ENCODE measurements around the gene PDIA6.
A peak's percentile ranks its signal among the peaks of the same experiment; 100 is the strongest.

The PDIA6 gene, protein sequence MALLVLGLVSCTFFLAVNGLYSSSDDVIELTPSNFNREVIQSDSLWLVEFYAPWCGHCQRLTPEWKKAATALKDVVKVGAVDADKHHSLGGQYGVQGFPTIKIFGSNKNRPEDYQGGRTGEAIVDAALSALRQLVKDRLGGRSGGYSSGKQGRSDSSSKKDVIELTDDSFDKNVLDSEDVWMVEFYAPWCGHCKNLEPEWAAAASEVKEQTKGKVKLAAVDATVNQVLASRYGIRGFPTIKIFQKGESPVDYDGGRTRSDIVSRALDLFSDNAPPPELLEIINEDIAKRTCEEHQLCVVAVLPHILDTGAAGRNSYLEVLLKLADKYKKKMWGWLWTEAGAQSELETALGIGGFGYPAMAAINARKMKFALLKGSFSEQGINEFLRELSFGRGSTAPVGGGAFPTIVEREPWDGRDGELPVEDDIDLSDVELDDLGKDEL

DNA sequence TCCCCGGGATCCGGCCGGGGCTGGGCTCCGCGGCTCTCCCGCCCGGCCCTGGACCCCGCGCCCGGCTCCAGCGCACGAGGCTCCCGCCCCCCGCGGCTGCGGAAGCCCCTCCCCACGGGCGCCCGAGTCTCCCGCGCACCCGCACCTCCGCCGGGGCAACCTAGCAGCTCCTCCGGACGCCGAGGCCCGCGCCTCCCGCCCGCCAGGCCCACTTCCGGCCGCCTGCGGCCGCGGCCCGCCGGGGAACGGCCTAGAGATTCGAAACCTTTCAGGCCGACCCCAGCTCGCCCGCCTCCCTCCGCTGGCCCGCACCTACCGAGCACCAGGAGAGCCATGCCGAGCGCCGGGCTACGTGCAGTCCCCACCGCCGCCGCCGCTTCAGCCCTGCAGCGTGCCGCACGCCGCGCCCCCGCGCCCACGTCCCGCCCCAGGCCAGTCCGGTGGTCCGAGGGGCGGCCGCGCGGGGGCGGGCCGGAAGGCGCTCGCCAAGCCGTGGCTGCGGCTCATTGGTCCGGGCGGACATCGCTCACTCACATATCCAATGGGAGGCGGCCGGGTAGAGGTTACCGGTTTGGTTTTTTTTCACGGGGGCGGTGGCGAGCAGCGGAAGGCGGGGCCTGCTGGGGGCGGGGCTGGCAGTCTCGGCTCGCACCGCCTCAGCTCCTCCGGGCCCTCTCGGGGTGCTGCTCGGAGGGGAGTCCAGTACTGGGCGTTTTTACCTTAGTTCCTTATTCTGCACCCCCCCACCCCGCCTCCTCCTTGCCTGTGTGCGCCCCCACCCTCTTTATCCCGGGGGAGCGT lies at the start of gene PDIA6:
PDIA6 (minus strand) TSS at position 424 of the 801 bp plus-strand sequence; CDS start at position 335, 89 bp downstream.
- Histone ChIP-seq H3K9ac (ENCODE audit: low read depth in 1 of 2, low read length in 2 of 2) (peak within 1 kb of the TSS; percentile 77 to 87), H3K9me3 (ENCODE audit: control insufficient read depth in 2 of 2, low read length in 2 of 2) (no peaks in the 10 kb centered on the region), H3K27me3 (ENCODE audit: control insufficient read depth in 2 of 2, insufficient read depth in 2 of 2, low read length in 2 of 2) (no peaks in the 10 kb centered on the region), H3K27ac (ENCODE audit: low read depth in 2 of 2, low read length in 2 of 2) (peak within 1 kb of the TSS; percentile 84 to 89), H3K4me1 (ENCODE audit: control insufficient read depth in 2 of 2, insufficient read depth in 2 of 2, low read length in 2 of 2) (peaks cover 8 to 17% of the 10 kb centered on the region in 2 donors), H3K4me3 (ENCODE audit: low read length in 2 of 2) (peak within 1 kb of the TSS; percentile 82 to 84), H3K36me3 (ENCODE audit: control insufficient read depth in 2 of 2, insufficient read depth in 2 of 2, low read length in 2 of 2) (no peaks in the 10 kb centered on the region)

DNA sequence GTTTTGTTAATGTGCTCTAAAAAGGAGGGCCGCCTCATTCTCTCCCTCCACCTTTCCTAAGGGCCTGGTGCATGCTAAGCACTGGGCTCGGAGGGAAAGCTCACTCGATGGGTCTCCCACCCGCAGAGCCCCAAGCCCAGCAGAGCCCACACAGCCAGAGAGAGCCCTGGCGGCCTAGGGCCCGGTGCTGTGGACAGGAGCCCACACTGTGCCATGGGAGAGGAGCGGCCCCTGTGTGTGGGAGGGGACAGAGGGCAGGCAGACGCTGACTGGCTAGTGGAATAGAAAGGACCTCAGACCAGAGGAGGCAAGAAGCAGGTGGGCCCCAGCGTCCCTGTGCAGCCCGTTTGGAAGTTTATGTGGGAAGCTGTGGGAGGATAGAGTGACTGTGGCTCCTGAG lies 49.7 kb upstream of the PDIA6 start:
- Histone ChIP-seq H3K4me1 (ENCODE audit: control insufficient read depth in 2 of 2, insufficient read depth in 2 of 2, low read length in 2 of 2) (peaks cover 6 to 9% of the 10 kb centered on the region in 2 donors), H3K27ac (ENCODE audit: low read depth in 2 of 2, low read length in 2 of 2) (no peak overlapping the region), H3K36me3 (ENCODE audit: control insufficient read depth in 2 of 2, insufficient read depth in 2 of 2, low read length in 2 of 2) (no peaks in the 10 kb centered on the region), H3K9me3 (ENCODE audit: control insufficient read depth in 2 of 2, low read length in 2 of 2) (no peaks in the 10 kb centered on the region), H3K27me3 (ENCODE audit: control insufficient read depth in 2 of 2, insufficient read depth in 2 of 2, low read length in 2 of 2) (peaks cover 0 to 3% of the 10 kb centered on the region in 2 donors), H3K4me3 (ENCODE audit: low read length in 2 of 2) (no peak overlapping the region), H3K9ac (ENCODE audit: low read depth in 1 of 2, low read length in 2 of 2) (no peak overlapping the region)

DNA sequence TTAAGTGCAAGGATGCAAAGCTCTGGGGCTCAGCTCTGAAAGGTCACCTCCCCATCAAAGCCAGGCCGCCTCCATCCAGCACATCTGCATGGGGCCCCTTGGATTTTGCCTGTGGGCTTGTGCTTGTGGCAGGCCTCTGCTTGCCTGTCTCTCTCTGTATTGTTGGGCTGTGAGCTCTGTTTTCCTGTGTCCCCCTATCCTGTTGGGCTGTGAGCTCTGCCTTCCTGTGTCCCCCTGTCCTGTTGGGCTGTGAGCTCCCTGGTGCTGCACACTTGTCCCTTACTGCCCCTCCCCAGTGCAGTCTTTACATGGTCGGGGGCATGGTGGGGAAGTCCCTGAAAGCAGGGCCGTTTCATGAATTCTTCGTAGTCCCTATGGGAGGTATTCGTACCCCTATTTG lies 49.2 kb upstream of the PDIA6 start:
- Histone ChIP-seq H3K9ac (ENCODE audit: low read depth in 1 of 2, low read length in 2 of 2) (no peak overlapping the region), H3K9me3 (ENCODE audit: control insufficient read depth in 2 of 2, low read length in 2 of 2) (no peaks in the 10 kb centered on the region), H3K4me1 (ENCODE audit: control insufficient read depth in 2 of 2, insufficient read depth in 2 of 2, low read length in 2 of 2) (peaks cover 6 to 9% of the 10 kb centered on the region in 2 donors), H3K36me3 (ENCODE audit: control insufficient read depth in 2 of 2, insufficient read depth in 2 of 2, low read length in 2 of 2) (no peaks in the 10 kb centered on the region), H3K4me3 (ENCODE audit: low read length in 2 of 2) (no peak overlapping the region), H3K27ac (ENCODE audit: low read depth in 2 of 2, low read length in 2 of 2) (no peak overlapping the region), H3K27me3 (ENCODE audit: control insufficient read depth in 2 of 2, insufficient read depth in 2 of 2, low read length in 2 of 2) (peaks cover 0 to 3% of the 10 kb centered on the region in 2 donors)

DNA sequence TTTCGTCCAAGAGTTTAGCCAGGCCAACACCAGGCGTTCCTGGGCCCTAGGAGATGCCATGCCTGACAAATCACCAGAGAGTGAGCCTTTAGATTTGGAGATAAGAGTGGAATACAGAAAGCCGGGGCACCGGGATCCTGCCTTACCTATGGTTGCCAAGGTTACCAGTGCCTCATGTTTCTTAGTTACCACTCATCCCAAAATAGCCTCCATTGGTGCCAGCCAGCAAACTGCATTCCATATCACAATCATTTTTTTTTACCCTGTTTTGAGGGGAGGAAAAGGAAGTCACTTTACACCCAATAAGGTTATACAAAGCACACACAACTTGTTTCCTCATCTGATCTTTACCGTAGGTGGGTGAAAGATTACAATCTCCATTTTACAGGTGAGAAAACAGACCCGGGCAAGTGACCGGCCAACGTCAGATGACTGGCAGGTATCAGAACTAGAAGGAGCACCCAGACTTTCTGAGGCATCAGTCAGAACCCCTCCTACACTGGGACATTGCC lies 48.3 kb upstream of the PDIA6 start:
- peaks cover 6 to 9% of the 10 kb centered on the region in 2 donors for H3K4me1 ChIP-seq (ENCODE audit: control insufficient read depth in 2 of 2, insufficient read depth in 2 of 2, low read length in 2 of 2)
- H3K9ac ChIP-seq (ENCODE audit: low read depth in 1 of 2, low read length in 2 of 2) = no peak overlapping the region
- no peak overlapping the region for H3K4me3 ChIP-seq (ENCODE audit: low read length in 2 of 2)
- H3K36me3 ChIP-seq (ENCODE audit: control insufficient read depth in 2 of 2, insufficient read depth in 2 of 2, low read length in 2 of 2) = no peaks in the 10 kb centered on the region
- no peak overlapping the region for H3K27ac ChIP-seq (ENCODE audit: low read depth in 2 of 2, low read length in 2 of 2)
- H3K9me3 ChIP-seq (ENCODE audit: control insufficient read depth in 2 of 2, low read length in 2 of 2) = no peaks in the 10 kb centered on the region
- peaks cover 0 to 3% of the 10 kb centered on the region in 2 donors for H3K27me3 ChIP-seq (ENCODE audit: control insufficient read depth in 2 of 2, insufficient read depth in 2 of 2, low read length in 2 of 2)

DNA sequence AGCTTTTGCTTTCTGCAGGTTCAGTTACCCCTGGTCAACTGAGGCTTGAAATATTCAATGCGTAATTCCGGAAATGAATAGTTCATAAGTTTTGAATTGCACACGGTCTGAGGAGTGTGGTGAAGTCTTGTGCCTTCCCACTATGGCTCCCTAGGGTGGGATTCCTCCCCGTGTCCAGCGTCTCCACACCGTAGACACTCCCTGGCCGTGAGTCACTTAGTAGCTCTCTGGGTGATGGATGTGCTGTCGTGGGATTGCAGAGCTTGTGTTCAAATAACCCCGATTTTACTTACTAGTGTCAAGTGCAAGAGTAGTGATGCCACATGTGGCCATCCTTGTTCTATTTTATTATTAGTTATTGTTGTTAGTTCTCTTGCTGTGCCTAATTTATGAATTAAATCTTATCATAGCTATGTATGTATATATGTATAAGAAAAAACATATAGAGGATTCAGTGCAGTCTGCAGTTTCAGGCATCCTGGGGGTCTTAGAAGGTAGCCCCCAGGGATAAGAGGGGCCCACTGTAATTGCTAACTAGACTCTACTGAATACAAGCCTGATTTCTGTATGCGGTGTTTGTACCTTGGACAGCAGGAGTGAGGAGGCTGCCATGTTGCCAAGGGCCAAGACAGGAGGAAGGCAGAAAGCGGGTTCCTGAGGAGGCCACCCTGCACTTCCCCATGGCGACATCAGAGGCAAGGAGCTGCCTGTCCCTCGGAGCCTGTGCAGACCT lies 47.7 kb upstream of the PDIA6 start:
- Histone ChIP-seq H3K9me3 (ENCODE audit: control insufficient read depth in 2 of 2, low read length in 2 of 2) (no peaks in the 10 kb centered on the region), H3K9ac (ENCODE audit: low read depth in 1 of 2, low read length in 2 of 2) (no peak overlapping the region), H3K27ac (ENCODE audit: low read depth in 2 of 2, low read length in 2 of 2) (no peak overlapping the region), H3K27me3 (ENCODE audit: control insufficient read depth in 2 of 2, insufficient read depth in 2 of 2, low read length in 2 of 2) (peaks cover 0 to 3% of the 10 kb centered on the region in 2 donors), H3K4me3 (ENCODE audit: low read length in 2 of 2) (no peak overlapping the region), H3K36me3 (ENCODE audit: control insufficient read depth in 2 of 2, insufficient read depth in 2 of 2, low read length in 2 of 2) (no peaks in the 10 kb centered on the region), H3K4me1 (ENCODE audit: control insufficient read depth in 2 of 2, insufficient read depth in 2 of 2, low read length in 2 of 2) (peaks cover 6 to 7% of the 10 kb centered on the region in 2 donors)

DNA sequence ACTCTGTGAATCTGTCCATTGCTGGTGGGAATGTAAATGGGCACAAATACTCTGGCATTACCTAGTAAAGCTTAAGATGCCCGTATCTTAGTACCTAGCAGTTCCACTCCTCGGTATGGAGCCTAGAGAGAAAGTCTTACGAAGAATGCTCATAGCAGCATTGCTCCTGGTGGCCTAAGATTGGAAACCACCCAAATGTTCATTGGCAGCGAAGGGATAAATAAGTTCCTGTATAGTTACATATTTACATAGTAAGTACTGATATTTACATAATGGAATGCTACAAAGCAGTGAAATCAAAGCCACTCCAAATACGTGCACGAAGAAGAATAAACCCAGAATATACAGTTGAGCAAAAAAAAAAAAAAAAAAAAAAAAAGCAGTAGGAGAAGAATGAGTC lies 46.7 kb upstream of the PDIA6 start:
- Histone ChIP-seq H3K27ac (ENCODE audit: low read depth in 2 of 2, low read length in 2 of 2) (no peak overlapping the region), H3K36me3 (ENCODE audit: control insufficient read depth in 2 of 2, insufficient read depth in 2 of 2, low read length in 2 of 2) (no peaks in the 10 kb centered on the region), H3K9ac (ENCODE audit: low read depth in 1 of 2, low read length in 2 of 2) (no peak overlapping the region), H3K4me3 (ENCODE audit: low read length in 2 of 2) (no peak overlapping the region), H3K27me3 (ENCODE audit: control insufficient read depth in 2 of 2, insufficient read depth in 2 of 2, low read length in 2 of 2) (peaks cover 2 to 3% of the 10 kb centered on the region in 2 donors), H3K9me3 (ENCODE audit: control insufficient read depth in 2 of 2, low read length in 2 of 2) (no peaks in the 10 kb centered on the region), H3K4me1 (ENCODE audit: control insufficient read depth in 2 of 2, insufficient read depth in 2 of 2, low read length in 2 of 2) (peaks cover 4 to 6% of the 10 kb centered on the region in 2 donors)

DNA sequence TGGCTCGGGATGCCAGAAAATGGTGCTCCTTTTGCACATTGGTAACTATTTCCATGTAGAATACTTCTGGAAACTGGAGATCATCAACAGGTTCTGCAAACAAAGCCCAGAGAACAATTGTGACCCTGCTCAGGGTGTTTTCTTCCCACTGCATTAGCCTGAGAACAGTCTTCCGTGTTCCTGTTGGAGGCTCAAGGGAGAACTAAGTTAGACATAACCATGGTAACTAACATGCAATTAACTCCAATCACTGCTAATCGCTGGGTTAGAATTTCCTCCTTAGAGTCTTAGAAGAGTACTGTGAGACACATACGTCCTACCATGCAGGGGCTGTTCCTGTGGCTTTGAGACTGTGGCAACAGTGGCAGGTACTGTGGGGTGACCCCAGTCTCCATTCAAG lies 36.0 kb upstream of the PDIA6 start:
- no peak overlapping the region for H3K27ac ChIP-seq (ENCODE audit: low read depth in 2 of 2, low read length in 2 of 2)
- H3K9me3 ChIP-seq (ENCODE audit: control insufficient read depth in 2 of 2, low read length in 2 of 2) = no peaks in the 10 kb centered on the region
- peaks cover 0 to 6% of the 10 kb centered on the region in 2 donors for H3K4me1 ChIP-seq (ENCODE audit: control insufficient read depth in 2 of 2, insufficient read depth in 2 of 2, low read length in 2 of 2)
- H3K4me3 ChIP-seq (ENCODE audit: low read length in 2 of 2) = no peak overlapping the region
- H3K9ac ChIP-seq (ENCODE audit: low read depth in 1 of 2, low read length in 2 of 2) = no peak overlapping the region
- no peaks in the 10 kb centered on the region for H3K27me3 ChIP-seq (ENCODE audit: control insufficient read depth in 2 of 2, insufficient read depth in 2 of 2, low read length in 2 of 2)
- no peaks in the 10 kb centered on the region for H3K36me3 ChIP-seq (ENCODE audit: control insufficient read depth in 2 of 2, insufficient read depth in 2 of 2, low read length in 2 of 2)

DNA sequence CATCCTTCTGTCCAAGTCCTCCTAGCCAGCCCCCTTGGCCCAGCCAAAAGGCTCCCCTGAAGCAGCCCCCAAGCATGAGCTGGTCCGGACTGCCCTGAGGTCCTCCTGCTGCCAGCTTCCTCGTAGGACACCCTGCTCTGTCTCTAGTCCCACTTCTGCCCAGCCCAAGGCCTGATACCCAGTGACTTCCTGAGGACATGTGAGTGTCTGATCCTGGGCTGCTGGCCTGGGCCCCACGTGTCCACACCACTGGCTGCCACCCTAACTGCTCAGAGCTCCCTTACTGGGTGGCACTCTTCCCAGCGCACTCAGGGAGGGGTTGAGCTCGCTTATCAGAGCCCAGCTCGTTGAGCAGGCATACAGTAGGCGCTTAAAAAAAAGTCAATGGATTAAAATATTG lies 34.4 kb upstream of the PDIA6 start:
- H3K9me3 ChIP-seq (ENCODE audit: control insufficient read depth in 2 of 2, low read length in 2 of 2) = peaks cover 1 to 4% of the 10 kb centered on the region in 2 donors
- no peaks in the 10 kb centered on the region for H3K27me3 ChIP-seq (ENCODE audit: control insufficient read depth in 2 of 2, insufficient read depth in 2 of 2, low read length in 2 of 2)
- peaks cover 0 to 9% of the 10 kb centered on the region in 2 donors for H3K4me1 ChIP-seq (ENCODE audit: control insufficient read depth in 2 of 2, insufficient read depth in 2 of 2, low read length in 2 of 2)
- no peak overlapping the region for H3K4me3 ChIP-seq (ENCODE audit: low read length in 2 of 2)
- H3K9ac ChIP-seq (ENCODE audit: low read depth in 1 of 2, low read length in 2 of 2) = no peak overlapping the region
- no peaks in the 10 kb centered on the region for H3K36me3 ChIP-seq (ENCODE audit: control insufficient read depth in 2 of 2, insufficient read depth in 2 of 2, low read length in 2 of 2)
- H3K27ac ChIP-seq (ENCODE audit: low read depth in 2 of 2, low read length in 2 of 2) = no peak overlapping the region

DNA sequence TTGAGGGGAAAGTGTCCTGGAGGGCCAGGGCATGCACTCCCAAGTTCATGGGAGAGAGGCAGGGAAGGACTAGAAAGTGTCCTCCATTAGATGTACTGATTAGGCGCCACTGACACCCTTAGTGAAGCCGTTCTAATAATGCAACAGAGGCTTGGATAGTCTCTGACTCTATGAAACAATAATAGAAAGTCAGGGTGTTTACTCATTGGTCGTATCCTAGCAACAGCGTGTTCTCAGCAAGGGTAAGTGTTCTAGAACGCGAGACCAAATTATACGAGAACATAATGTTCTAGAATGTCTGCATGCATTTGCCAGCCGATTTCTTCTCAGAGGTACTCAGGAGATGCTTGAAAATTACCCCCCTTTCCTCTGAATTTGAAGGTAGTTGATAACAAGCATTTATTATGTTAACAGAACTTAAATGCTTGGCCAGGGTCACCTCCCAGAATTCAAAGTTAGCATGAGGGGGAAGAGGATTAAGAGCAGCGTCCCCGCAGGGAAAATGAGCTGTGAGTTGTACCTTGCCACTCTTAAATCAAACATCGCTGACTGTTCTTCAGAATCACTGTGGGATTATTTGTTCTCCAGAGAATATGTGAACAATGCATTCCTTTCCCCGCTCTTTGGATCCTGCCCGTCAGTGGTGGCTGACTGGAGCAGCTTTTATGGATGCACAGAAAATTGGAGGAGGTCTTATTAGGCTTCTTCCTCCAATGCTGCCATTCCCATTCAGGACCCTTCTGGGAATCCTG lies 33.7 kb upstream of the PDIA6 start:
- no peak overlapping the region for H3K4me3 ChIP-seq (ENCODE audit: low read length in 2 of 2)
- H3K27me3 ChIP-seq (ENCODE audit: control insufficient read depth in 2 of 2, insufficient read depth in 2 of 2, low read length in 2 of 2) = no peaks in the 10 kb centered on the region
- no peak overlapping the region for H3K27ac ChIP-seq (ENCODE audit: low read depth in 2 of 2, low read length in 2 of 2)
- H3K9ac ChIP-seq (ENCODE audit: low read depth in 1 of 2, low read length in 2 of 2) = no peak overlapping the region
- no peaks in the 10 kb centered on the region for H3K36me3 ChIP-seq (ENCODE audit: control insufficient read depth in 2 of 2, insufficient read depth in 2 of 2, low read length in 2 of 2)
- H3K9me3 ChIP-seq (ENCODE audit: control insufficient read depth in 2 of 2, low read length in 2 of 2) = peaks cover 7 to 9% of the 10 kb centered on the region in 2 donors
- peaks cover 0 to 9% of the 10 kb centered on the region in 2 donors for H3K4me1 ChIP-seq (ENCODE audit: control insufficient read depth in 2 of 2, insufficient read depth in 2 of 2, low read length in 2 of 2)
